HG02610 (cell line): Measurements from ENCODE around the gene C8G.

ENCODE experiments used
- ATAC-seq: cut with Tn5 transposase; IDR thresholded peaks from one replicate; pipeline ENCODE4 v1.9.1; 2021; ENCODE audit warnings: mild to moderate bottlenecking, moderate library complexity; ENCODE audit not compliant: unreplicated experiment

Gene C8G

GRCh38 chr9:136952876-136953770 lies 8.1 kb downstream of the C8G start:
- no peak for ATAC-seq

GRCh38 chr9:136953771-136954269 lies 8.8 kb downstream of the C8G start:
- ATAC-seq = no peak

GRCh38 chr9:136954270-136955083 lies 9.4 kb downstream of the C8G start:
- no peak for ATAC-seq

GRCh38 chr9:136955202-136955942 lies 10.3 kb downstream of the C8G start:
- ATAC-seq = no peak

GRCh38 chr9:136955943-136956335 lies 10.9 kb downstream of the C8G start:
- no peak for ATAC-seq

- no peak for ATAC-seq
Observed at GRCh38 chr9:136956604-136957003, 11.6 kb downstream of the C8G start.

- no peak for ATAC-seq
Observed at GRCh38 chr9:136957461-136957860, 12.4 kb downstream of the C8G start.

GRCh38 chr9:136957901-136958300 lies 12.9 kb downstream of the C8G start:
- ATAC-seq = no peak

GRCh38 chr9:136958473-136958872 lies 13.4 kb downstream of the C8G start:
- ATAC-seq = no peak

- ATAC-seq = no peak
Observed at GRCh38 chr9:136958898-136959850, 14.1 kb downstream of the C8G start.

- ATAC-seq = no peak
Observed at GRCh38 chr9:136960212-136960937, 15.3 kb downstream of the C8G start.

GRCh38 chr9:136960938-136961275 lies 15.9 kb downstream of the C8G start:
- ATAC-seq = no peak

GRCh38 chr9:136961279-136962065 lies 16.4 kb downstream of the C8G start:
- no peak for ATAC-seq

GRCh38 chr9:136962163-136962562 lies 17.1 kb downstream of the C8G start:
- no peak for ATAC-seq

GRCh38 chr9:136962701-136963248 lies 17.7 kb downstream of the C8G start:
- ATAC-seq = no peak

- ATAC-seq = no peak
Observed at GRCh38 chr9:136963341-136963740, 18.3 kb downstream of the C8G start.

- no peak for ATAC-seq
Observed at GRCh38 chr9:136963751-136964150, 18.7 kb downstream of the C8G start.

- ATAC-seq = no peak
Observed at GRCh38 chr9:136964171-136964689, 19.2 kb downstream of the C8G start.
